Inflammatory macrophage treated with lipopolysaccharide for 4 hours (primary cell): Measurements from ENCODE around the gene FBLN2.

ENCODE experiments used
- DNase-seq: peaks from one replicate; pipeline ENCODE4 v3.0.0-alpha.2; 2020

FBLN2 gene

GRCh38 chr3:13569201-13569600 lies 20.3 kb downstream of the FBLN2 start:
- DNase-seq = no peak

GRCh38 chr3:13569641-13570390 lies 20.9 kb downstream of the FBLN2 start:
- DNase-seq = no peak

GRCh38 chr3:13570391-13571194 lies 21.7 kb downstream of the FBLN2 start:
- DNase-seq = no peak

GRCh38 chr3:13571264-13571663 lies 22.3 kb downstream of the FBLN2 start:
- DNase-seq = no peak

GRCh38 chr3:13571831-13572750 lies 23.2 kb downstream of the FBLN2 start:
- no peak for DNase-seq

- no peak for DNase-seq
Observed at GRCh38 chr3:13572926-13573623, 24.1 kb downstream of the FBLN2 start.

GRCh38 chr3:13574083-13574797 lies 25.3 kb downstream of the FBLN2 start:
- DNase-seq = no peak

- no peak for DNase-seq
Observed at GRCh38 chr3:13574798-13575451, 26.0 kb downstream of the FBLN2 start.

GRCh38 chr3:13575459-13576061 lies 26.6 kb downstream of the FBLN2 start:
- DNase-seq = no peak

GRCh38 chr3:13577181-13578121 lies 28.5 kb downstream of the FBLN2 start:
- no peak for DNase-seq

GRCh38 chr3:13578251-13578650 lies 29.3 kb downstream of the FBLN2 start:
- DNase-seq = no peak

GRCh38 chr3:13579063-13579462 lies 30.1 kb downstream of the FBLN2 start:
- DNase-seq = peak; percentile 87

GRCh38 chr3:13580256-13581023 lies 31.5 kb downstream of the FBLN2 start:
- DNase-seq = no peak

GRCh38 chr3:13581485-13582365 lies 32.8 kb downstream of the FBLN2 start:
- no peak for DNase-seq

- no peak for DNase-seq
Observed at GRCh38 chr3:13582366-13583250, 33.7 kb downstream of the FBLN2 start.
